H1 (cell line): ENCODE results near the gene LRATD1. TPM values are rescaled to one million over a fixed set of nuclear protein-coding genes. Genes with fewer than 3 reads are reported as not detected.

Experiments used
- CTCF ChIA-PET: fragments of 300-600 bp; sonication (Branson Sonifier 250); formaldehyde crosslinking; loops from one replicate; lab custom pipeline; 2021; ENCODE audit not compliant: partially characterized antibody; lab: Charles Lee
- POLR2A ChIA-PET: fragments of 300-600 bp; sonication (Branson Sonifier 250); formaldehyde crosslinking; loops from one replicate; lab custom pipeline; 2021; ENCODE audit warnings: inconsistent platforms; ENCODE audit not compliant: partially characterized antibody; lab: Charles Lee
- DNase-seq, 2 experiments: peaks; one replicate each; pipeline versions ENCODE4 v3.0.0 to v3.0.0-alpha.2; 2010 to 2022; ENCODE audit warnings: low spot score in 2 of 2, low read depth in 1 of 2, mixed read lengths in 1 of 2
- FAIRE-seq: peaks from 2 replicates; lab custom pipeline; 2011; peaks lifted over from hg19 to GRCh38; lab: Jason Lieb, UNC
- H2AFZ ChIP-seq: 2 replicates; pipeline ENCODE4 v1.8.1; 2012; ENCODE audit warnings: low read length, inconsistent platforms
- H2AK5ac ChIP-seq: 2 replicates; pipeline ENCODE4 v1.6.1; 2013; ENCODE audit warnings: low read depth, low read length
- H2BK120ac ChIP-seq: replicated peaks from 2 replicates; pipeline ENCODE3; 2013; ENCODE audit warnings: low read depth, low read length, inconsistent platforms
- H2BK12ac ChIP-seq: 2 replicates; pipeline ENCODE4 v1.6.1; 2013; ENCODE audit warnings: low read depth, low read length
- H2BK15ac ChIP-seq: 2 replicates; pipeline ENCODE4 v1.6.1; 2013; ENCODE audit warnings: low read length
- H2BK20ac ChIP-seq: 2 replicates; pipeline ENCODE4 v1.6.1; 2013; ENCODE audit warnings: low read length
- H2BK5ac ChIP-seq: 2 replicates; pipeline ENCODE4 v1.6.1; 2013; ENCODE audit warnings: low read depth, low read length
- H3K14ac ChIP-seq: 2 replicates; pipeline ENCODE4 v1.6.1; 2013; ENCODE audit warnings: inconsistent platforms; ENCODE audit not compliant: insufficient read length
- H3K18ac ChIP-seq: 2 replicates; pipeline ENCODE4 v1.6.1; 2013; ENCODE audit warnings: low read length; ENCODE audit errors: extremely low read depth
- H3K23ac ChIP-seq: 2 replicates; pipeline ENCODE4 v1.6.1; 2013; ENCODE audit warnings: inconsistent platforms; ENCODE audit not compliant: insufficient read length
- H3K23me2 ChIP-seq: 2 replicates; pipeline ENCODE4 v1.6.1; 2013; ENCODE audit warnings: low read depth, low read length
- H3K27ac ChIP-seq: 2 replicates; pipeline ENCODE4 v1.6.1; 2011; ENCODE audit warnings: low read depth, low read length, inconsistent platforms
- H3K27me3 ChIP-seq, 4 experiments: replicated peaks in 1 of 4; 1 replicate in 1 of 4; 2 replicates in 3 of 4; pipeline versions ENCODE4 v1.6.1 to v1.8.1; 2011 to 2013; ENCODE audit warnings: low read length in 3 of 4, mild to moderate bottlenecking in 3 of 4, inconsistent platforms in 2 of 4, mixed read lengths in 2 of 4, moderate library complexity in 1 of 4; ENCODE audit not compliant: control insufficient read depth in 3 of 4, insufficient read depth in 3 of 4; ENCODE audit errors: extremely low read depth in 1 of 4
- H3K36me3 ChIP-seq, 4 experiments: 2 replicates each; pipeline versions ENCODE4 v1.6.1 to v1.8.1; 2011 to 2013; ENCODE audit warnings: mild to moderate bottlenecking in 4 of 4, low read length in 3 of 4, moderate library complexity in 2 of 4, control low read depth in 1 of 4, inconsistent platforms in 1 of 4; ENCODE audit not compliant: insufficient read depth in 4 of 4, control insufficient read depth in 2 of 4
- H3K4ac ChIP-seq: replicated peaks from 2 replicates; pipeline ENCODE3; 2013; ENCODE audit warnings: low read length, low read depth, mixed read lengths, inconsistent platforms; ENCODE audit not compliant: insufficient read length
- H3K4me1 ChIP-seq, 4 experiments: replicated peaks in 1 of 4; 1 replicate in 1 of 4; 2 replicates in 3 of 4; pipeline versions ENCODE4 v1.6.1 to v1.8.1; 2011 to 2013; ENCODE audit warnings: low read length in 3 of 4, inconsistent platforms in 2 of 4, mixed read lengths in 1 of 4; ENCODE audit not compliant: insufficient read depth in 4 of 4, control insufficient read depth in 3 of 4
- H3K4me2 ChIP-seq, 2 experiments: 2 replicates each; pipeline versions ENCODE4 v1.6.1 to v1.8.1; 2011 to 2013; ENCODE audit warnings: low read depth in 2 of 2, low read length in 2 of 2, control low read depth in 1 of 2, inconsistent platforms in 1 of 2, mild to moderate bottlenecking in 1 of 2; ENCODE audit not compliant: insufficient read depth in 1 of 2
- H3K4me3 ChIP-seq, 4 experiments: fragments of 200-600, 300-600 bp in 1 of 4; sonication (generic), shearing (Covaris generic), sonication (Bioruptor Twin) in 1 of 4; 2 replicates each; pipeline versions ENCODE4 v1.5.1 to v1.8.1; 2011 to 2016; ENCODE audit warnings: low read length in 4 of 4, low read depth in 3 of 4, control low read depth in 2 of 4, inconsistent platforms in 2 of 4, mild to moderate bottlenecking in 2 of 4, mixed read lengths in 1 of 4, moderate library complexity in 1 of 4; ENCODE audit not compliant: insufficient read depth in 2 of 4; ENCODE audit errors: extremely low read depth in 1 of 4
- H3K56ac ChIP-seq: replicated peaks from 2 replicates; pipeline ENCODE3; 2013; ENCODE audit warnings: low read depth, mild to moderate bottlenecking, mixed read lengths, low read length, inconsistent platforms; ENCODE audit not compliant: insufficient read length
- H3K79me1 ChIP-seq: 2 replicates; pipeline ENCODE4 v1.6.1; 2013; ENCODE audit warnings: low read depth, low read length, control low read depth
- H3K79me2 ChIP-seq, 2 experiments: 2 replicates each; pipeline versions ENCODE4 v1.6.1 to v1.8.1; 2012 to 2013; ENCODE audit warnings: low read length in 2 of 2, mild to moderate bottlenecking in 2 of 2, inconsistent platforms in 1 of 2; ENCODE audit not compliant: insufficient read depth in 2 of 2, control insufficient read depth in 1 of 2
- H3K9ac ChIP-seq, 4 experiments: replicated peaks in 1 of 4; 1 replicate in 1 of 4; 2 replicates in 3 of 4; pipeline versions ENCODE4 v1.6.1 to v1.8.1; 2011 to 2013; ENCODE audit warnings: low read depth in 3 of 4, low read length in 3 of 4, control low read depth in 2 of 4, mild to moderate bottlenecking in 2 of 4, moderate library complexity in 2 of 4, inconsistent platforms in 1 of 4; ENCODE audit errors: extremely low read depth in 1 of 4
- H3K9me3 ChIP-seq, 2 experiments: 2 replicates each; pipeline versions ENCODE4 v1.6.1 to v1.8.1; 2012 to 2013; ENCODE audit warnings: mild to moderate bottlenecking in 2 of 2, moderate library complexity in 2 of 2, control low read depth in 1 of 2, inconsistent platforms in 1 of 2, low read depth in 1 of 2, low read length in 1 of 2, mixed read lengths in 1 of 2; ENCODE audit not compliant: insufficient read depth in 2 of 2
- H4K20me1 ChIP-seq, 2 experiments: replicated peaks in 1 of 2; 2 replicates each; pipeline versions ENCODE3 to v1.8.1; 2011 to 2013; ENCODE audit warnings: inconsistent platforms in 2 of 2, low read length in 2 of 2, mild to moderate bottlenecking in 1 of 2; ENCODE audit not compliant: insufficient read depth in 2 of 2, control insufficient read depth in 1 of 2
- H4K5ac ChIP-seq: 2 replicates; pipeline ENCODE4 v1.6.1; 2013; ENCODE audit warnings: low read length, low read depth, mixed read lengths, inconsistent platforms; ENCODE audit not compliant: insufficient read length
- H4K8ac ChIP-seq: 2 replicates; pipeline ENCODE4 v1.8.0; 2013; ENCODE audit warnings: mild to moderate bottlenecking, moderate library complexity, low read length, inconsistent platforms; ENCODE audit not compliant: insufficient read depth; ENCODE audit errors: extremely low read depth
- H4K91ac ChIP-seq: replicated peaks from 2 replicates; pipeline ENCODE3; 2013; ENCODE audit warnings: low read length, mixed read lengths, inconsistent platforms; ENCODE audit not compliant: insufficient read length
- ATF2 ChIP-seq: IDR thresholded peaks from 2 replicates; pipeline ENCODE4 v1.6.1; 2012; ENCODE audit warnings: low read length, inconsistent platforms
- CHD1 ChIP-seq: IDR thresholded peaks from 2 replicates; pipeline ENCODE4 v1.6.1; 2012; ENCODE audit warnings: low read depth, low read length, improper control_type of control experiment
- WGBS, 2 experiments: shearing (Covaris generic) in 1 of 2; methylation state at CpG; one replicate each; pipeline versions ENCODE4 v1.1.6 to v1.1.7; 2013 to 2015; ENCODE audit warnings: low lambda C conversion rate in 2 of 2, mixed read lengths in 2 of 2, inconsistent platforms in 1 of 2, low coverage in 1 of 2, missing lambda C conversion rate in 1 of 2; ENCODE audit not compliant: insufficient replicate concordance in 2 of 2, insufficient coverage in 1 of 2, insufficient read length in 1 of 2; ENCODE audit errors: extremely low coverage in 1 of 2, missing lambda C conversion rate in 1 of 2; 5-methylcytosine and 5-hydroxymethylcytosine counted together
- polyA plus RNA-seq, 7 experiments: library from polyadenylated mRNA; depleted of rRNA in 3 of 7; stranded (reverse) in 5 of 7; unstranded in 2 of 7; fragments of >200 nt in 5 of 7; fragments of 200-250 nt in 2 of 7; gene quantifications; 1 replicate in 5 of 7; 2 replicates in 1 of 7; 4 replicates in 1 of 7; pipeline versions ENCODE4 v1.2.1 to v1.2.3, GENCODE V29; 2011 to 2013; ENCODE audit warnings: missing spikeins in 2 of 7, mixed read lengths in 2 of 7
- total RNA-seq: library from RNA; stranded (reverse); fragmentation: NEBNext Ultra II Directional; extraction: Animal tissue kit (Norgen Biotek cat#: 25700); gene quantifications from 2 replicates; pipeline ENCODE4 v1.2.1, GENCODE V29; 2021

Gene LRATD1
- total and polyA plus RNA-seq, 2 of the 8 experiments (the other 6 are each of a cell fraction or from before 2014, with no cell fraction given): 1.2 to 2.3 TPM

GRCh38 chr2:14603676-14604075 is 28.8 kb upstream of the LRATD1 start:
- H3K9ac ChIP-seq: no peak overlapping the region
- no peak overlapping the region for H2BK5ac ChIP-seq
- no peak overlapping the region for H3K18ac ChIP-seq
- H3K23ac ChIP-seq: no peak overlapping the region
- WGBS, 2 experiments: 84% methylated on average over 2 of the region's 2 CpGs; no CpG with 5 or more reads in 1 of the 2 experiments
- CTCF ChIA-PET: interaction anchor here (0.8 kb wide), 1 partner anchor 12 kb away, joined by 3 read pairs; no protein-coding TSS in a partner anchor
- H3K14ac ChIP-seq: no peak overlapping the region
- FAIRE-seq: no peak
- H4K8ac ChIP-seq: no peak overlapping the region
- H2BK12ac ChIP-seq: no peak overlapping the region
- H3K23me2 ChIP-seq: no peaks in the 10 kb centered on the region; the same call in 1 of the 2 replicates
- no peak overlapping the region for H3K56ac ChIP-seq
- no peaks in the 10 kb centered on the region for H3K4me1 ChIP-seq
- no peak overlapping the region for H3K4me3 ChIP-seq
- TF ChIP-seq CHD1: no peak
- no peak for TF ChIP-seq ATF2
- TF ChIP-seq, all 59 proteins: peak for 0
- Histone ChIP-seq H3K27me3 (no peaks in the 10 kb centered on the region), H3K4me2 (no peak overlapping the region), H2AFZ (no peak overlapping the region), H2BK20ac (no peak overlapping the region), H4K91ac (no peak overlapping the region), H3K27ac (no peak overlapping the region), H3K79me1 (no peaks in the 10 kb centered on the region), H3K4ac (no peak overlapping the region), H3K9me3 (no peaks in the 10 kb centered on the region), H2AK5ac (no peak overlapping the region), H2BK120ac (no peak overlapping the region), H2BK15ac (no peak overlapping the region), H4K5ac (no peak overlapping the region), H4K20me1 (no peaks in the 10 kb centered on the region), H3K79me2 (no peaks in the 10 kb centered on the region), H3K36me3 (no peaks in the 10 kb centered on the region)
- DNase-seq: no peak
- POLR2A ChIA-PET: no interaction called here
